Skeletal muscle cell (primary cell): ENCODE results near the gene AKTIP.
"Not testable (repeated sequence)": the region's sequence is repeated elsewhere in the genome, so short reads cannot be mapped to it uniquely, and the experiment has no call there.

Source experiments
- DNase-seq: peaks from one replicate; pipeline ENCODE4 v3.0.0-alpha.2; 2010; ENCODE audit warnings: low read depth
- H3K4me3 ChIP-seq: 2 replicates; pipeline ENCODE4 v1.5.1; 2011; ENCODE audit warnings: low read depth, mild to moderate bottlenecking, control low read depth, low read length, moderate library complexity

The AKTIP gene

DNA sequence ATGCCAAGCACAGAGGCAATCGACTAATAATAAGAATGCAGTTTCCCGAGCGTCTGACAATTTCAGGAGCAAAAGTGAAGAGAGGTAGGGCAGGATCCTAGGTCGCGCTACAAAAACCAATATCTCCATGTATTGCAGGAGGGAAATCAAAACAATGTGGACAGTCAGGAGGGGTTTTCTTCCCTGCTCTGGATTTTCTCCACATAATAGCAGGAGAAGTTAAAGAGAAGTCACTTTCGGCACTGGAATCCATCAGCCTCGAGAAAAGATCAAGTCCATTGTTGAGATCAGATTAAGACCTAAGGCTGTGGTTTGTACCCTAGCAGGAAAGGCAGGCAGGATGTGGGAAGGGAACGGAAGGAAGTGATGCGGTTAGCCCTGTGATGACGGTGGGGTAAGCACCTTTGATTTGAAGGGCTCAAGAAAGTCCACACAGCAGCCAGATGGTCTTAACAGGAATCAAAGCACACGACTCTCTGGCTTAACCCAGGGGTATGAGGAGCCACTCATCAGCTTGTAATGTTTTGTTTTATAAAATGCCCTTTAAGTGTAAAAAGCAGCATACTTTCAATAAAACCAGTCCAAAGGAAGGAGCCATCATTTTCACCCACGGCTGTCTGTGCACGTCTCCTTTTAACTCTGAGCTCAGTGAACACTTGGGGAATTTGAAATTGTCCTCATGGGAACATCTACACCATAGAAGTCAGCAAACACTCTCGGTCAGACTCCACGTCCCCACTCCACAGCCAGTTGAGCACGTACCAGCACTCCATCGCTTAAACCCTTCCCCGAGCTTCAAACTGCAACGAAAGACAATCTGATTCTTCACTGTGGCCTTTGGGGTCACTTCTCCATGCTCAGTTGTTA is 15.8 kb upstream of the AKTIP start:
- no peak overlapping the region for H3K4me3 ChIP-seq
- peak; percentile 54 for DNase-seq

DNA sequence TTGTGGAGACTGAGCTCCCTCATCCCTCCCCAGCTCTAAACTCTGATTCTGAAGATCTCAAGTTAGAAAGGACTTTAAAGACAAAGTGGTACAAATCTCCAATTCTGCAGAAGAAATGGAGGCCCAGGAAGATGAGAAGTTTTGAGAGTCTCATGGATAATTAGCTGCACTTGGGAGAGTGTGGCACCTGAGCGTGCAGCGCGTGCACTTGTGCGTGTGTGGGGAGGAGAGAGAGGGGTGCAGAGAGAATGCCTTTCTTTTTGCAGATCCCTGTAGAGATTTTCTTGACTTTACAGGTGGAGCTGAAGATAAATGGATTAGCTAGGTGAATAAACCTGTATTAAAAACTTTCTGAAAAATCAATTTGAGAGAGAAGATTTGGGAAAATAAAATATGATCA is 14.8 kb upstream of the AKTIP start:
- no peak for DNase-seq
- H3K4me3 ChIP-seq: no peak overlapping the region

DNA sequence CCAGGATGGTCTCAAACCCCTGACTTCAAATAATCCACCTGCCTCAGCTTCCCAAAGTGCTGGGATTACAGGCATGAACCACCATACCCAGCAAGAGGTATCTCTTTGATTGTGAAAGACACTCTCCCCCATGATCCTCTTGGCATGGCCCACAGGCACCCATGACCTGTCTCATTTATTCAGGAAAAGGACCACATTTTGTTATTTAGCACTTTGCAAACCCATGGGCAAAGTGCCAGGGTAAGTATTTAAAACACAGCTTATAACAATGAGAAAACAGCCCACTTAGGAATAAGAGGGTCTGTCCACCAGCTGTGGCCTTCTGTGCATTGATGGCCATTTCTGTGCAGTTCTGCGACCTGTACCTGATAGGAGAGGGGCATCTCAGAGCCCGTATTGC is 12.8 kb upstream of the AKTIP start:
- no peak overlapping the region for H3K4me3 ChIP-seq
- no peak for DNase-seq

DNA sequence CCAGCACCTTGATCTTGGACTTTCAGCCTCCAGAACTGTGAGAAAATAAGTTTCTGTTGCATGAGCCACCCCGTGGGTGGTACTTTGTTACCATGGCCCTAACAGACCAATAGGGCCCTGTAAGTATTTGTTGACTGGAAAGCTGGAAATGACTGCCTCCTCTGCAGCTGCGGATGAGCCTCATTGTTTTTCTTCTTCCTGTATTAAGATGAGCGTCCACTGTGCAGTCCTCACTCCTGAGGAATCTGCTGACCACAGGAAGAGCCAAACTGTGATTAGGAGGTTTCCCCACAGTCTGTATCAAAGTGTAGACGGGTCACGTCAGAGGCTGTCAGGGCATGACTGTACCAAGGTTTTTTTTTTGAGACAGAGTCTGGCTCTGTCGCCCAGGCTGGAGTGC is 12.2 kb upstream of the AKTIP start:
- no peak for DNase-seq

DNA sequence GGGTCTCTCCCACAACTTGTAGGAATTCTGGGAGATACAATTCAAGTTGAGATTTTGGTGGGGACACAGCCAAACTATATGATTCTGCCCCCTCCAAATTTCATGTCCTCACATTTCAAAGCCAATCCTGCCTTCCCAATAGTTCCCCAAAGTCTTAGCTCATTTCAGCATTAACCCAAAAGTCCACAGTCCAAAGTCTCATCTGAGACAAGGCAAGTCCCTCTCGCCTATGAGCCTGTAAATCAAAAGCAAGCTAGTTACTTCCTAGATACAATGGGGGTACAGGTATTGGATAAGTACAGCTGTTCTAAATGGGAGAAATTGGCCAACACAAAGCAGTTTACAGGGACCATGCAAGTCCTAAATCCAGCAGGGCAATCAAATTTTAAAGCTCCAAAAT is 9.8 kb upstream of the AKTIP start:
- H3K4me3 ChIP-seq, DNase-seq: not testable (repeated sequence)

More for the DNA sequence above, 12.2 kb upstream of the AKTIP start:
- H3K4me3 ChIP-seq: no peak overlapping the region

DNA sequence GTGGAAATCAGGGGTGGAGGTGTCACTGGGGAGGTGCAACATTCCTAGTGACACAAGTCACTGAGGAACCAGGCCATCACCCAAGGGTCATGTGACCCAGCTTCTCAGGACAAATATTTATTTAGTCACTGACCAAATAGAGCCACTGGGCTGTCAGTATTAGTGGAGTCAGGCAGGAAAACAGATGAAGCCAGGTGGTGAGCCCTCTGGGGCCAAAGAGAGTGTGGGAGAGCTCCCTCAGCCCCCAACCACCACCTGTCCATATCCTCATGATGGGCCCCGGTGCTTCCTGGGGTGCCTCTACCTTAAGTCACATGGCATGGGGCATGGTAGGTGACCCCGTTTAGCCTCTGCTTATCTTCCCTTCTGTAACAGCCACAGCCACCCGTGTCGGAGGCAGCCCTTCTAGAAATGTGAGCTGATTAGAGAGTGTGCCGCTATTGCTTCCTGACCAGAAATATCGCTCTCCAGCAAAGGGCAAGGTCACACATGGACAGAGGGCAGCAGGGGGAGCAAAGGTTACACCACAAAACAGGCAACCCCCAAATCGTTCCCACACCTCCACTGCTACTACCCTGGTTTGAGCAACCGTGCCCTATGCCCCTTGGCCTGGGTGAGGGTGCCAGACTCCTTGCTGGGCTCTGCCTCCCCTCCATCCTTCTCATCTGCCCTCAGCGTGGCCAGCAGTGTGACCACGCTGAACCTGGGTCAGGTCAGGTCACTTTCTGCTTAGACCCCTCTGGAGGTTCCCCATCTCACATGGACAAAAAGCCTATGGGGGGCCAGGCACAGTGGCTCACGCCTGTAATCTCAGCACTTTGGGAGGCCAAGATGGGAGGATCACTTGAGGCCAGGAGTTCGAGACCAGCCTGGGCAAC is 8.6 kb upstream of the AKTIP start:
- no peak for DNase-seq
- H3K4me3 ChIP-seq: no peak overlapping the region

DNA sequence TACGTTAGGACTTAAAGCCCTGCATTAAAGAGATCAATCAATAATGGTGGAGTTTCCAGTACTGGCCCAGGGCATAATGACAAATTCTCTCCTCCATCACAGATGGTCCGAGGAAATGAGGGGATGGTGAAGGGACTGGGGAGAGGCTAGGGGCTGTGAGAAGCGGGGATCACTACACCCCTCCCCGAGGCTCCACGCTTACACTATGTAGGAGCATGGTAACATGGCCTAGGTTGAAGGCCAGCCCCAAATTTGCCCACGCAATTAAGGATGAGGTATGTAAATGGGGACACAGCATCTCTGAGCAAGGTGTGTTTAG is 8.0 kb upstream of the AKTIP start:
- H3K4me3 ChIP-seq: no peak overlapping the region
- no peak for DNase-seq

DNA sequence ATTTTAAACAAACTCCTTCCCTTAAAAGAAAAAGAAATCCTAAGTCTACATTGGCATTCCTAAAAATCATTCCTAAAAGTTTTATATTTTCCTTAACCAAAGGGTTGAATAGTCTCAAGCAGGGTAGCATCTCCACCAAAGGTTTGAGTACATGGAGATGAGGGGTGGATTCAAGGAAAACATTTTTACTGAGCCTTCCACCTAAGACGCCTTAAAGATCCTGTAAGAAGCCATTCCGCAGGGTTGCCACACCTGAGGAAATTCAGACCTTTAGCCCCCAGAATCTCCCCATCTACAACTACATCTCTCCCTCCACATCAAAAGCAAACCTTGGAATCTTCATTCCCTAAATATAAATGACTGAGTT is 7.7 kb upstream of the AKTIP start:
- H3K4me3 ChIP-seq: no peak overlapping the region

DNA sequence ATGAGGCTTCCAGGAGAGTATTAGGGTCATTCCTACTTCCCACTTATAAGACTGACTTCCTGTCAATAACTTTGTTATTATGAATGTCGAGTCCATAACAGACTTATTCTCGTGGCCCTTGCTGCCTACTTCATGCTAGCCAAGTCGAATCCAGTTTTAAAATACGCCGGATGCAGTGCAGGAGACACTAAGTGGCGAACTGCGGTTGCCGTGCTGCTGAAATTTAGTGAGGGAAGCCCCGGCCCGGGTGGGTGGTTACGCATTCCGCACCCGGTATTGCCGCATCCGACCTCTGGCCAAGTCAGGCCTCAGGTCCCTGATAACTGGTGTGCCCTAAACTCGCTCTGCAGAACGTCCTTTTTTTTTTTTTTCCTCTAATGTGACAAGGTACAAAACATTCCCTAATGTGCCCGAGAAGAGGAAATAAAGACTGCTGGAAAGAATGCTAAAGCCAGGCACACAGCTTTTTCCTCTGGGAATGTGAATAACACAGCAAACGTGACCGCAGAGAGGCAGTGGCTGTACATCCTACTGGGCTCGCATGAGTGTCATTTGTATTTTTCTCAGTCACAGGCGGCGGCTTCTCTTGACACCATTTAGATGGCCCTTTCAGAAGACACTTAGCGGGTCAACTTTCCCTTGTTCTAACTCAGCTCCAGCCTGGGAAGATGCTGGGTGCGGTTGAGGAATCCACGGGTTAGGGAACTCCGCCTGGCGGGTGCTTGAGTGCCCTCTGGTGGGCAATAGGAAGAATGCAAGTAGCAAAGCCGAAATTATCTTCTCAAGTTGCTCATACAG is 7.1 kb upstream of the AKTIP start:
- no peak overlapping the region for H3K4me3 ChIP-seq
- DNase-seq: no peak

More for the DNA sequence above, 7.7 kb upstream of the AKTIP start:
- no peak for DNase-seq

DNA sequence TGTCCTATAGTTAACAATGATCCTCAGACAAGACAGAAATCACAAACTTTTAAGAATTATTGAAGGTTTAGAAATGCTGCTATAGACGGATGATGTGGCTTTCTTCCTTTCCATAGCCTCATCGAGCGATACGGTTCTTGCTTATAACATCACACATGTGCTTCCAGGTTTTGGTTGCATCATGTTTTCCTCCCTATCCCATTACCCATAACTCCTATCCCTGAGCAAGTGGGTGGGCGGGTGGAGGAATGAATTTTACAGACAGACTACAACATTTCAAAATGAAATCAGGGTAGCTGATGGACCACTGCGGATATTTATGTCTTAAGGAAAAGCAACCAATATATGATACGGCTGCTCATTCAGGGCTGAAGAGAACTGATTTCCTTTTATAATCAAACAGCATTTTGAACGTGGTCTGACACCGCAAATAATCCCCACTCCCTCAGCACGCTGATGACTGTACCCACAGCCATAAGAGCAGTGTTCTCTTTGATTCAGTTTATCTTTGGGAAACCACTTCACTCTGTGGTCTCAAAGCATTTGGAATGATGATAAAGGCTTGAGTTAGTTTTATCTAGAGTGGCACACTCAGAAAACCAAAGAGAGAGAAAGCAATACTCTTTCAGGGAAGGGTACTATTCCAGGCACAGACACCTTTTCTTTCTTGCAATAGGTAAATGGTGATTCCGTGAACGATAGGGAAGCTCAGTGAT is 4.6 kb upstream of the AKTIP start:
- no peak for DNase-seq
- no peak overlapping the region for H3K4me3 ChIP-seq

DNA sequence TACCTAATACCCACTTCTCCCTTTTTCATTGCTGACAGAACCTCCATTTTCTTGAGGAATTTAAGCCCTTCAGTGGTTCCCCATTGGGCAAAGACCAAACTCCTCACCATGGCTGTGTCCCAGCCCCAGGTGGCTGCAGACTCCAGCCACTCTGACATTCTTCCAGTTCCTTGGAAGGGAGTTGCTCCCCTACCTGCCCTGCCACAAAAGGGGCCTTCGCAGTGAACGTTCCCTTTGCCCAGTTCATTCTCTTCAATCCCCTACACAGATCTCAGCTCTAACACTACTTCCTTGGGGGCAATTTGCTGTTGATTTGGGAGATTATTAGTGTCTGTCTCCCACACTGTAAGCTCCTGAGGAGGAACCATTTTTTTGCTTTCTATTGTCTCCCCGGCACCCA is 3.2 kb upstream of the AKTIP start:
- no peak overlapping the region for H3K4me3 ChIP-seq
- DNase-seq: no peak

DNA sequence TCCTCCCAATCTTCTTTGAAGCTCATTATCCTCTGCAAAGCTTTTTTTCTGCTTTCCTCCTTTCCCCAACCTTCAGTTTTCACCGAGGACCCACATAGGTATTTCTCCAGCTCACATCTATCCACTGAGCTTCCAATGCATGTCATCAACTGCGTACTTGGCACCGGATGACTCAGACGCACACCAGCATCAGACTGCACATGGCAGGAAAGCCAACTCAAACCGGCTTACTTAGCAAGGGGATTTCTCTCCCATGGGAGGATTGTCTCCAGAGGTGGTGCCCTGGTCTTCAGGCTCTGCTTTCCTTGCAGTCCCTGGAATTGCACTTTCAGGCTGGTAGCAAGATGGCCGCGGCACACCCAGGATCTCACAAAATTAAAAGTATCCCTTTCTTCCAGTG is 1.7 kb upstream of the AKTIP start:
- H3K4me3 ChIP-seq: no peak overlapping the region
- DNase-seq: peak; percentile 71

DNA sequence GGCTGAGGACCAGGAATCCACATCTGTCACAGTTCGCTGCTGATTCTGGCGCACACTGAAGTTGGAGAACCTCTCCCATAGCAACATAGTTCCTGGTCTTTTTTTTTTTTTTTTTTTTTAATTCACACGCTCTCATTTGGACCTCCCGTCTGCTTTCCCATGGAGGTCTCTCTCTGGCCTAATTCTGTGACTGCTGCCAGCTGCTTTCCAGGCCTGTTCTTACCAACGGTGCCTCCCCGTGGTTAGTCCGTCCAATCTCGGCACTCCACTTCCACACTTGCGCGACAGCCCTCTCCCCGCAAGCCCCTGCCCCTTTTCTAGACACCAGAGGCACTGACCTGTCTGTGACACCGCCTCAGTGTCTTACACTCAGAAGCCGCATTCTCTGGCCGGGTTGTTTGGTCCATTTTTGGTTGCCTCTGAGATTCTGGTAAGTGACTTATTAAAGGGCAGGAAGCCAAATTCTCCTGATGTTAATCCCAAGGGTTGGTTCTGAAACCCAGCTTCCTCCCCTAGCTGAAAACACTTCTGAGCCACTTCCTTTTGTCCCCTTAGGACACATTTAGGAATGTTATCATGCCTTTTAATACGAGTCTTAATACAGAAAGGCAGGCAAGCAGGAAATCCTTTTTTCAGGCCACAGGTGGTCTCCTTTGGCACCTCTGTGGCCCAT is 1.1 kb upstream of the AKTIP start:
- DNase-seq: no peak
- peak overlapping the region; percentile 53 for H3K4me3 ChIP-seq

DNA sequence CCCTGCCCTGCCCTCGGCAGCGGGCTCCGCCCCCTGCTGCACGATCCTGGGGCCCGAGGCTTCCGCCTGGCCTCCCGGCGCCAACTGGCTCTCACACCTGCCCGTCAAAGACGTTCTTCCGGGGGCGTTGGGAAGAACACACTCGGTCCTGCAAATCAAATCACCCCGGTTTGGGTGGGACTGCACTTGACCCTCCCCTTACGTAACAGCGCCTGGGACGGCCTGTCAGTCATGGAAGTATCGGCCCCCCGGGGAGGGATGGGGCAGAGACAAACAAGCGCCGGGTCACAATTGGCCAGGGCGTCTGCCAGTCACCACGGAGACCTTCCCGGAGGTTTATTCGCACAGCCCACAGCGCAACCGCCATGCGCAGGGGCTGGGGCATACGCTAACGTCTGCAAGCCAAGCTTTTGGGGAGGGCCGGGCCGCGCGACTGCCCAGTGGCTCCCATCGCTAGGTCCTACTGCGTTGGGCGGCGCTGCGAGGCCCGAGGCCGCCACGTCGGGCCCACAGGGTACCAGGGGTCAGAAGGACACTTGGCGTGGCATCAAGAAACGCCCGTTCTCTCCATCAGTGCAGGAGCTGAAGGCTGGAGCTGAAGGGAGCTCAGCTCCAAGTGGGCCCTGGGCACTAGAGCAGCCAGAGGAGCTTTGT is 388 bp upstream of the AKTIP start:
- peak overlapping the region; percentile 79 for H3K4me3 ChIP-seq
- peak; percentile 100 for DNase-seq

DNA sequence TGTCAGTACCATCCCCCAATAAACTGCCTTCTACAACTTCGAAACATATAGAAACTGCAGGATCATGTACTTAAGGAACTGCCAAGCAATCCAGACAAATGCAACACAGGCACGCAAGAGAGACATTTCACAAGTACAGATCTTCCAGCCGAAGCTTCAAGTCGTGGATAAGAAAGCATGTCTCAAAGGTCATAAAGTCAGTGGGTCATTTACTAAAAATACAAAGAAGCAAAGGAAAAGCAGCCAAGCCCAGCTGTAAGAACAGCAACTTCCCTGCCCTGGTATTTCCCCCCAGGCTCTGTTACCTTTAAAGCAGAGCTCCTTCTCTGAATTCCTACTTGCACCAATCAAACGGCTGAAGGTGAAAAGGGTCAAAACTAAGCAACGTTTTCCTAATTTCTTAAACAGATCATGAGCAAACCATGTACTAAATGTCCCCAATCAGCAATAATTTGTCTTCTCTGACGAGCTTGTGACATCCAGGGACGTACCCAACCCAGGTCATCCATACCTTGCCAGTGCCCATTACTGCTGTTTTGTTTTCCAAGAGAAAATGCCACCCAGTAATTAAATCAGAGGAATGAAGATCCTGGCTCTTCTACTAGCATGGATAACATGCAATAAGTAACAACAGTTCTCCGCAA is 1.7 kb downstream of the AKTIP start:
- DNase-seq: no peak
- no peak overlapping the region for H3K4me3 ChIP-seq

DNA sequence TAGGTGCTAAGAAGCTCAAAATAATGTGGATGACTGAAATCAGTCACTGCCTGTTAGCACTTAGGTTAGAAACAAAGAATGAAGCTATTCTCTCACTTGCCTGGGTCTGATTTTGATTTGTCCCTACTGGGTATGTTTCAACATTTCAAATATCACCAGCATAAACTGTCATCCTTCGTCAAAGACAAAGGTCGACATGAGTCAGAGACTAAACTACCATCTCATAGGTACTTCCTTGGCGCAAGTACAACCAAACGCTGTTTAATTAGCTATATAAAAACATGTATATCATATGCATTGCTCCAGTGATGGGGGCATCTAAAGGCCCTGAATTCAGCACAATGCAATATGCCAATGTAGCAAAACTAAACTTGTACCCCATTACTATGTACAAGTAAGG is 4.0 kb downstream of the AKTIP start:
- H3K4me3 ChIP-seq: no peak overlapping the region
- no peak for DNase-seq

DNA sequence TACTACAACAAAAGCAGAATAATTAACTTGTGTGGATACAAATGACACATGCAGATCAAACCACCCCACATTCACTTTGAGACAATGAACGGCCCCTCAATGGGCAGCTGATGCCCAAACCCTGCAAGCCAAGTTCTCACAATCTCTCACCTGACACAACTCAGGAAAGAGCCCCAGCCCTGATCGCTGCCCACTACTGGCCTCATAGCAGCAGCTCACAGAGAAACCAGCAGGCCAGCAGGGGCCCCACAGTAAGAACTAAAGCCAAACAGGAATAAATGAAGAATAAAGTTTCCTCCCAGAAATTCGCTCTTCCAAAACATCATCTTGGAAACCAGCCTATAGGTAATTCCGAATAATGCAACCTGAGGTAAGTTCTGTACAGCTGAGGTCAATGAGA is 7.7 kb downstream of the AKTIP start:
- H3K4me3 ChIP-seq: no peak overlapping the region
- no peak for DNase-seq

DNA sequence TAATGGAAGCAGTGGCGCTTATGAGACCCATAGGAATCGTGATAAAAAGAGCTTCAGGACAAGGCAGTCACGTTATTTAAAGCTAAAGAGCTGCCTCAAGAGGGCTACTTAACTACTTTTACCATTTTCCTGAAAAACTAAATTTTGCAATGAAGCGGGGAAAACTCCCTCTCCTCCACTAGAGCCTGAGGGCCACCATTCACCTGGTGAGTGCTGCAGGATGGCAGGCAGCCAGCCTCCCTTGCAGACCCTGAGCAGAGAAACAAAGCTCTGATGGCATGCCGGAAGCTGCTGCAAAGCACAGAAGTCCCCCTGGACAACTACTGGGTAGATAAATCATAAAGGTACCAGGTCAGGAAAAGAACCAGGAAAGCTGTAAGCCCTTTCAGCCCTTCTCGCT is 8.4 kb downstream of the AKTIP start:
- H3K4me3 ChIP-seq: no peak overlapping the region
- DNase-seq: no peak
